ENCODE results near the gene GRIK3.
A peak's percentile ranks its signal among the peaks of the same experiment; 100 is the strongest.
"Not testable (repeated sequence)": the region's sequence is repeated elsewhere in the genome, so short reads cannot be mapped to it uniquely, and the experiment has no call there.

The GRIK3 gene

DNA sequence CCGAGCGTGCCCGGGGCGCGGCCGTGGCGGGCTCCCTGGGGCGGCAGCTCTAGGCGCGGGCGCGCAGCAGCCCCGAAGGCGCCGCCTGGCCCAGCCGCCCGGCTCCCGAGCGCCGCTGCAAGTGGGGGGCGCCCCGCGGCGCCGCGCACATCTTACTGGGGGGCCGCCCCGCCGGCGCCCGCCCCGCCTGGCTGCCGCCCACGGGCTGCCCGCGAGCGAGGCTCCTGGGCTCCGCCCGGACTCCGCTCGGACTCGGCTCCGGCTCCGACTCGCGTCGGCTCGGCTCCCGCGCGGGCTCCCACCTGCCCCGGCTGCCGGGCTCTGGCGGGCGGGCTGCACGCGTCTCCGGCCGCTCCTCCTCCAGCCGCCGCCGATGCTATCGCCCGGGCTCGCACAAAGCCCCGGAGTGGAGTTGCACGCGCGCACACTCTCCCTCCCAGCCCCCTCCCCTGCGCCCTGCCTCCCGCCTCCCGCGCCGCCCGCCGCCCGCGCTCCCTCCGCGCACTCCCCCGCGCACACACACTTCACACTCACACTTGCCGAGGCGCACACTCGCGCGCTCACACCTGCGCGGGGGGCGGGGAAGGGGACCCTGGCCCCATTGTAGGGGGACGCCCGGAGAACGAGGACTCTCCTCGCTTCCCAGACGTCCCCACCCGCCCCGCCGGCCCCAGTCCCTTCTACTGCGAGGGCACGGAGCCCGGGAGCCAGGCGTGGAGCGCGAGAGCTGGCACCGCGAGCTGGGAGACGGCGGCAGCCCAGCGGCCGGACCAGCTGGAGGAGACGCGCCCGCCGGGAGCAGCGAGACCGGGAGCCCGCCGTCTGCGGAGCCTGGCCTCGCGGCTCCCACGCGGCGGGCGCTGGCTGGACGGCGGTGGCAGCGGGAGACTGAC, at the start of gene GRIK3:
Gene GRIK3, minus strand, starts transcription at position 395 of the 893 bp plus-strand sequence. CDS start 407 bp downstream, outside the sequence.
- no peak for DNase-seq (ENCODE audit: low read depth, low spot score)
- no peaks in the 10 kb centered on the region for H3K9me3 ChIP-seq (ENCODE audit: control insufficient read depth, insufficient read depth, low read length)
- peaks cover 33% of the 10 kb centered on the region for H3K27me3 ChIP-seq (ENCODE audit: control insufficient read depth, insufficient read depth, low read length)
- H3K4me3 ChIP-seq (ENCODE audit: low read length) = peak within 1 kb of the TSS; percentile 50; the same call in 1 of the 2 replicates
- no peak within 1 kb of the TSS for H3K27ac ChIP-seq (ENCODE audit: low read length)
- H3K4me1 ChIP-seq (ENCODE audit: control insufficient read depth, insufficient read depth, low read length) = peaks cover 17% of the 10 kb centered on the region
- no CpG with 5 or more reads among the region's 128 CpGs for WGBS (ENCODE audit: insufficient coverage, insufficient read length)
- H3K36me3 ChIP-seq (ENCODE audit: control insufficient read depth, insufficient read depth, low read length) = no peaks in the 10 kb centered on the region

GRCh38 chr1:37084013-37084412, 49.7 kb upstream of the GRIK3 start:
- no peaks in the 10 kb centered on the region for H3K9me3 ChIP-seq (ENCODE audit: control insufficient read depth, insufficient read depth, low read length)
- no peak overlapping the region for H3K4me3 ChIP-seq (ENCODE audit: low read length)
- H3K4me1 ChIP-seq (ENCODE audit: control insufficient read depth, insufficient read depth, low read length) = no peaks in the 10 kb centered on the region
- no CpG with 5 or more reads among the region's 10 CpGs for WGBS (ENCODE audit: insufficient coverage, insufficient read length)
- no peaks in the 10 kb centered on the region for H3K27me3 ChIP-seq (ENCODE audit: control insufficient read depth, insufficient read depth, low read length)
- H3K27ac ChIP-seq (ENCODE audit: low read length) = no peak overlapping the region
- DNase-seq (ENCODE audit: low read depth, low spot score) = no peak
- no peaks in the 10 kb centered on the region for H3K36me3 ChIP-seq (ENCODE audit: control insufficient read depth, insufficient read depth, low read length)

DNA sequence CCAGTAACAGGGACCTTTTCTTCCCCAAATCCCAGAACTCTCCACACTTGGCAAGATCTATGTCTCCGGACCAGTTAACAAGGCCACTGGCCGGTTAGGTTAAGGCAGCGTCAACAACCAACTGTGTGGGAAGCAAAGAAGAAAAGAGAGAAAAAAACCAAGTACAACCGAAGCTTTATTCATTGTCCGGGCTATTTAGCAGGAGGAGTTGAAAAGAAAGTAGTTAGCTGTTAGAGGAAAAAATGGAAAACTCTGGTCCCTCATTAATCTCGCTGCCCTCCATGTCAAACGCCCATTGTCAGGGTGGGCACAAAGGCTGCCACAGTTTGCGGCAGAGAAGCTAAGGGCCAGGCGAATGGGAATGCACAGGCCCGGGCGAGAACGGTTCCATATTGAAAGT, 49.3 kb upstream of the GRIK3 start:
- no peak overlapping the region for H3K4me3 ChIP-seq (ENCODE audit: low read length)
- DNase-seq (ENCODE audit: low read depth, low spot score) = no peak
- H3K9me3 ChIP-seq (ENCODE audit: control insufficient read depth, insufficient read depth, low read length) = no peaks in the 10 kb centered on the region
- no peaks in the 10 kb centered on the region for H3K27me3 ChIP-seq (ENCODE audit: control insufficient read depth, insufficient read depth, low read length)
- no peaks in the 10 kb centered on the region for H3K4me1 ChIP-seq (ENCODE audit: control insufficient read depth, insufficient read depth, low read length)
- no CpG with 5 or more reads among the region's 12 CpGs for WGBS (ENCODE audit: insufficient coverage, insufficient read length)
- H3K27ac ChIP-seq (ENCODE audit: low read length) = no peak overlapping the region
- H3K36me3 ChIP-seq (ENCODE audit: control insufficient read depth, insufficient read depth, low read length) = no peaks in the 10 kb centered on the region

DNA sequence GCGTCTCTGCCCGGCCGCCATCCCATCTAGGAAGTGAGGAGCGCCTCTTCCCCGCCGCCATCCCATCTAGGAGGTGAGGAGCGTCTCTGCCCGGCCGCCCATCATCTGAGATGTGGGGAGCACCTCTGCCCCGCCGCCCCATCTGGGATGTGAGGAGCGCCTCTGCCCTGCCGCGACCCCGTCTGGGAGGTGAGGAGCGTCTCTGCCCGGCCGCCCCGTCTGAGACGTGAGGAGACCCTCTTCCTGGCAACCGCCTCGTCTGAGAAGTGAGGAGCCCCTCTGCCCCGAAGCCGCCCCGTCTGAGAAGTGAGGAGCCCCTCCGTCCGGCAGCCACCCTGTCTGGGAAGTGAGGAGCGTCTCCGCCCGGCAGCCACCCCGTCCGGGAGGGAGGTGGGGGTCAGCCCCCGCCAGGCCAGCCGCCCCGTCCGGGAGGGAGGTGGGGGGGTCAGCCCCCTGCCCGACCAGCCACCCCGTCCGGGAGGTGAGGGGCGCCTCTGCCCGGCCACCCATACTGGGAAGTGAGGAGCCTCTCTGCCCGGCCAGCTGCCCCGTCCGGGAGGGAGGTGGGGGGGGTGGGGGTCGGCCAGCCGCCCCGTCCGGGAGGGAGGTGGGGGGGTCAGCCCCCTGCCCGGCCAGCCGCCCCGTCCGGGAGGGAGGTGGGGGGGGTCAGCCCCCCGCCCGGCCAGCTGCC, 46.1 kb upstream of the GRIK3 start:
- not testable (repeated sequence) for H3K4me1 ChIP-seq (ENCODE audit: control insufficient read depth, insufficient read depth, low read length); H3K36me3 ChIP-seq (ENCODE audit: control insufficient read depth, insufficient read depth, low read length); H3K27ac ChIP-seq (ENCODE audit: low read length); DNase-seq (ENCODE audit: low read depth, low spot score); H3K9me3 ChIP-seq (ENCODE audit: control insufficient read depth, insufficient read depth, low read length); H3K27me3 ChIP-seq (ENCODE audit: control insufficient read depth, insufficient read depth, low read length); H3K4me3 ChIP-seq (ENCODE audit: low read length)
- WGBS (ENCODE audit: insufficient coverage, insufficient read length) = no CpG with 5 or more reads among the region's 54 CpGs

DNA sequence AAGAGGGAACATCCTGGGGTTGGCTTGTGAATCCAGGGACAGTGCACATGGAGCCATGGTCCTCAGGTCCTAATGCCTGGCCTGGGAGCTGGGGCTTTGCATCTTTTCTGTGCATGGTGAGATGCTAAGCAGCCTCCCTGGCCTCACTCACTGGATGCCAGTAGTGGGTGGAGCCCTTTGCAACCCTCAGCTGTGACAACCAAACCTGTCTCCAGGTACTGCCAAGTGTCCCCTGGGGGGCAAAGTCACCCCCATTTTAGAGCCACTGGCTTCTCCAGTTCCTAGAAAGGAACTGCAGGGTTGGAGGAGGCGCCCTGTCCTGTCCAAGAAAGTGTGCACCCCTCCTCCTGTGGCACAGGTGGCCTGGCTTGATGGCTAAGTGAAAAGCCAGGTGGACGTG, 44.6 kb upstream of the GRIK3 start:
- DNase-seq (ENCODE audit: low read depth, low spot score) = no peak
- H3K27ac ChIP-seq (ENCODE audit: low read length) = no peak overlapping the region
- WGBS (ENCODE audit: insufficient coverage, insufficient read length) = no CpG with 5 or more reads among the region's 2 CpGs
- no peaks in the 10 kb centered on the region for H3K27me3 ChIP-seq (ENCODE audit: control insufficient read depth, insufficient read depth, low read length)
- no peaks in the 10 kb centered on the region for H3K36me3 ChIP-seq (ENCODE audit: control insufficient read depth, insufficient read depth, low read length)
- peaks cover 2% of the 10 kb centered on the region; the same call in 1 of the 2 replicates for H3K4me1 ChIP-seq (ENCODE audit: control insufficient read depth, insufficient read depth, low read length)
- H3K4me3 ChIP-seq (ENCODE audit: low read length) = no peak overlapping the region
- H3K9me3 ChIP-seq (ENCODE audit: control insufficient read depth, insufficient read depth, low read length) = no peaks in the 10 kb centered on the region

- no peak for DNase-seq (ENCODE audit: low read depth, low spot score)
- no CpG with 5 or more reads among the region's 2 CpGs for WGBS (ENCODE audit: insufficient coverage, insufficient read length)
- peaks cover 2% of the 10 kb centered on the region; the same call in 1 of the 2 replicates for H3K4me1 ChIP-seq (ENCODE audit: control insufficient read depth, insufficient read depth, low read length)
- no peaks in the 10 kb centered on the region for H3K27me3 ChIP-seq (ENCODE audit: control insufficient read depth, insufficient read depth, low read length)
- no peak overlapping the region for H3K4me3 ChIP-seq (ENCODE audit: low read length)
- H3K27ac ChIP-seq (ENCODE audit: low read length) = no peak overlapping the region
- no peaks in the 10 kb centered on the region for H3K9me3 ChIP-seq (ENCODE audit: control insufficient read depth, insufficient read depth, low read length)
- no peaks in the 10 kb centered on the region for H3K36me3 ChIP-seq (ENCODE audit: control insufficient read depth, insufficient read depth, low read length)
These were observed 41.9 kb upstream of the GRIK3 start for GRCh38 chr1:37076168-37076567.

DNA sequence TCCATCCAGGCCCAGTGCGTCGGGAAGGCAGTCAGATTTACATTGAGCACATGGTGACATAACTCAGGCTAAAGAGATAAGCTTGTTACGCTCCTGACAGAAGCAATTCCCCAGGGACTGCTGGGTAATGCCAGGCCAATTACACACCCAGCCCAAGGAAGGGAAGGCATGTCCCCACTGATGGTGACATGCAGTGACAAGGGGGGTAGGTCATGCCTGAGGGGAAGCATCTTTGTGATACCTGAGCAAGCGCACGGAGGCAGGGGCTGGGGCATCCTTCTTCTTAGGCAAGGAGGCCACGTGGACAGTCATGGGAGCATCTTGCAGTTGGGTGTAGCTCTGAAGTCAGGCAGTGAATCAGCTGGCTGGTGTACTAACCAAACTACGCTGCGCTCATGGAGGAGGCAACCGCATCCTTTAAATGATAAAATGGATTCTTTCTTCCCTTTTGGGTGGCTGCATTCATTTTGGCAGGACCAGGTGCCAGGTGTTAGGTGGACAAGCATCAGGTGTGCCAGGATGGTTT, 39.6 kb upstream of the GRIK3 start:
- no CpG with 5 or more reads among the region's 9 CpGs for WGBS (ENCODE audit: insufficient coverage, insufficient read length)
- no peak overlapping the region for H3K27ac ChIP-seq (ENCODE audit: low read length)
- peaks cover 2% of the 10 kb centered on the region; the same call in 1 of the 2 replicates for H3K4me1 ChIP-seq (ENCODE audit: control insufficient read depth, insufficient read depth, low read length)
- H3K27me3 ChIP-seq (ENCODE audit: control insufficient read depth, insufficient read depth, low read length) = no peaks in the 10 kb centered on the region
- no peaks in the 10 kb centered on the region for H3K9me3 ChIP-seq (ENCODE audit: control insufficient read depth, insufficient read depth, low read length)
- no peak overlapping the region for H3K4me3 ChIP-seq (ENCODE audit: low read length)
- H3K36me3 ChIP-seq (ENCODE audit: control insufficient read depth, insufficient read depth, low read length) = no peaks in the 10 kb centered on the region
- no peak for DNase-seq (ENCODE audit: low read depth, low spot score)

GRCh38 chr1:37073152-37073853, 39.0 kb upstream of the GRIK3 start:
- no peak overlapping the region for H3K4me3 ChIP-seq (ENCODE audit: low read length)
- whole genome bisulfite sequencing (ENCODE audit: insufficient coverage, insufficient read length) = no CpG with 5 or more reads among the region's 9 CpGs
- H3K9me3 ChIP-seq (ENCODE audit: control insufficient read depth, insufficient read depth, low read length) = no peaks in the 10 kb centered on the region
- no peaks in the 10 kb centered on the region for H3K36me3 ChIP-seq (ENCODE audit: control insufficient read depth, insufficient read depth, low read length)
- DNase-seq (ENCODE audit: low read depth, low spot score) = no peak
- no peaks in the 10 kb centered on the region for H3K27me3 ChIP-seq (ENCODE audit: control insufficient read depth, insufficient read depth, low read length)
- peaks cover 2% of the 10 kb centered on the region; the same call in 1 of the 2 replicates for H3K4me1 ChIP-seq (ENCODE audit: control insufficient read depth, insufficient read depth, low read length)
- no peak overlapping the region for H3K27ac ChIP-seq (ENCODE audit: low read length)

DNA sequence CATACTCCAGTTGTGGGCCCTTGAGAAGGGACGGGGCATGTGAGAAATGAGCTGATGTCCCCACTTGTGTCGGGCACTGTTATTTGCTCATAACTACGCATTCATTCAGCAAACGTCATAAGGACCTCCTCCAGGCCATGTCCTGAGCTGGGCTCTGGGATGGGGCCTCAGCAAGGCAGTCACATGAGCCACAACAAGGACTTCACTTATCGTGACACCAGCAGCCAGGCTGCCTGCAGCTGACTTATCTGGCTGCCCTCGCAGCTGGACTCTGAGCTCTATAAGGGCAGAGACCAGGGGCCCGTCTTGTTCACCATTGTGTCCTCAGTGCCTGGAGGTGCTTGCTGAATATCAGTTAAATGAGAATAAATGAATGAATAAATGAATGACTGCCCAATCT, 37.5 kb upstream of the GRIK3 start:
- peaks cover 2% of the 10 kb centered on the region; the same call in 1 of the 2 replicates for H3K4me1 ChIP-seq (ENCODE audit: control insufficient read depth, insufficient read depth, low read length)
- H3K27me3 ChIP-seq (ENCODE audit: control insufficient read depth, insufficient read depth, low read length) = no peaks in the 10 kb centered on the region
- no peak for DNase-seq (ENCODE audit: low read depth, low spot score)
- no peaks in the 10 kb centered on the region for H3K36me3 ChIP-seq (ENCODE audit: control insufficient read depth, insufficient read depth, low read length)
- WGBS (ENCODE audit: insufficient coverage, insufficient read length) = no CpG with 5 or more reads among the region's 7 CpGs
- no peaks in the 10 kb centered on the region for H3K9me3 ChIP-seq (ENCODE audit: control insufficient read depth, insufficient read depth, low read length)
- H3K4me3 ChIP-seq (ENCODE audit: low read length) = no peak overlapping the region
- H3K27ac ChIP-seq (ENCODE audit: low read length) = no peak overlapping the region

DNA sequence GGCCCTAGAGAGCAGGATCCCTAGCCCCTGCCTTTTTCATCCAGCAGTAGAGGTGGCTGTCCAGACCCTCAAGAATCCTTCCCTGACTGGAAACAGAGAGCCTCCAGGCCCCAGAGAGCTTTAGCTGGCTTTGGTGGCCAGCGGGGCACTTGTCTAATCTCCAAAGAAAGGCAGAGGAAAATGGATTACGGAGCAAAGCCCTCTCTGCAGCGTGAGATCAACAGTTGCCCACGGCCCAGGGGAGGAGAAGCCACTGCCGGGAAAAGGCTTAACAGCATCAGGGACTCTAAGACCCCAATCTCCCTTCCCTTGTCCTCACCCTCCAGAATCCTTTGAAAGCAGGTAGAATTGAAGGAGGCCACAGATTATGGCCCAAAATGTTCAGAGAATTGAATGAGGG, 35.8 kb upstream of the GRIK3 start:
- Histone ChIP-seq H3K27ac (ENCODE audit: low read length) (no peak overlapping the region), H3K36me3 (ENCODE audit: control insufficient read depth, insufficient read depth, low read length) (no peaks in the 10 kb centered on the region), H3K27me3 (ENCODE audit: control insufficient read depth, insufficient read depth, low read length) (no peaks in the 10 kb centered on the region), H3K4me1 (ENCODE audit: control insufficient read depth, insufficient read depth, low read length) (no peaks in the 10 kb centered on the region), H3K9me3 (ENCODE audit: control insufficient read depth, insufficient read depth, low read length) (no peaks in the 10 kb centered on the region), H3K4me3 (ENCODE audit: low read length) (no peak overlapping the region)
- DNase-seq (ENCODE audit: low read depth, low spot score) = no peak
- WGBS (ENCODE audit: insufficient coverage, insufficient read length) = no CpG with 5 or more reads among the region's 5 CpGs

All from iPS DF 6.9 (cell line).